Right ventricle myocardium inferior (tissue), 1 donor: ENCODE results near the gene STAB2. TPM values are rescaled to one million over a fixed set of nuclear protein-coding genes. Genes with fewer than 3 reads are reported as not detected.

Source experiments
- ATAC-seq: fragments of 200-7000 bp; cut with Tn5 transposase; one replicate; pipeline ENCODE4 v1.9.1; 2020; ENCODE audit warnings: mild to moderate bottlenecking, moderate library complexity
- DNase-seq: peaks from one replicate; pipeline ENCODE4 v3.0.0; 2021; ENCODE audit errors: missing footprints
- intact Hi-C: fragments of 100-400 bp; cut with DNase I; formaldehyde crosslinking; loops from one replicate; pipeline ENCODE4 v1.11.0; 2022
- total RNA-seq: library from RNA; stranded (reverse); fragmentation: NEBNext Ultra II Directional; extraction: Animal tissue kit (Norgen Biotek cat#: 25700); gene quantifications from one replicate; pipeline ENCODE4 v1.2.1, GENCODE V29; 2021
- donor health status: DM: no; HTN: yes; CAD: no; lungs with severe emphysema.

STAB2 gene
- total RNA-seq, 1 donor from 2014 or later, result 0.11 TPM

DNA sequence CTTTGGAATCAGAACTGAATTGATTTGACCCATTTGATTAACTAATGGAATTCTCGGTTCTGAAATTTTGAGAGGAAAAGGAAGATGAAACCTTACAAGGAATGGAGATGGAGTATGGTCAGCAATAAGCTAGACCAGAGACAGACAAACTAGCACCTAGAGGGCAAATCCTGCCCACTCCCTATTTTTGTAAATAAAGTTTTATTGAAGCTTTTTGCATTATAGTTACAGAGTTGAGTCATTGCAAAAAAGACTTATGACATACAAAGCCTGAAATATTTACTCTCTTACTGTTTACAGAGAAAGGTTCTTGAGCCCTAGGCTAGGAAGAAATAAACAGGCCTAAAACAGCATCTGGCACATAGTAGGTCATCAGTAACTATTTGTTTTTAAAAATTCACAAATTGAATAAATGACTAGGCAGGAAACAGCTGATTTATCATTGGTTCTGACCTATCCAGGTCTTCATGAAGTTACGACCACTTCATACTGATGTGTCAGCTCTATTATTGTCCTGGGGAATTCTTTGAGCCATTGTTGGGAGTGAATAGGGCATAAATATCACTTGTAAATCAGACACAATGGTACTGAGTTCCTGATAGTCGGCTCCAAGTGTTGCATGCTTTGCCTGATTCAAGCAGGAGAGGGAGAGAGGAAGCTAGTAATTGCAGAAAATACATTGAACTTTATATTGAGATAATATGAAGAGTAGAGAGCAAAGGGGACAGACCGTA lies 14.6 kb upstream of the STAB2 start:
- intact Hi-C loops, result loop anchor here (10.0 kb wide), 1 partner anchor 172 kb away; no protein-coding TSS in a partner anchor
- DNase-seq (no peak), ATAC-seq (no peak)

DNA sequence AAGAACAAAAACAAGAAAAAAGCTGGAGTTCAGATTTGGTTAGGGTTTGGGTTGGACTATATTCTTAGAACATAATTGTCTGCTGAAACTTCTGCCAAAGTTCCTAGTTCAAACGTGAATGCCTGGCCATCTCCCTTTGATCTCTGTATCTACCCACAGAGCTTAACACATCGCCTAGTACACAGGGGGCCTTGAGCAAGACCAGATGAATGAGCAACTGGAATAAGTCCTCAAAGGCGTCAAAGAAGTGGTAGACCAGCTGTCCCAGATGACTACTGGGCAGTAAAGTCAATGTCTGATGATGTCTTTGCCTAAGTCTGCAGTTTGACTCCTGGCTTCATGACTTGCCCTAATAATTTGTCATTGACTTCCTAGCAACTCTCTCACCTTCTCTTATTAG lies 13.9 kb upstream of the STAB2 start:
- intact Hi-C loops, result loop anchor here (10.0 kb wide), 1 partner anchor 172 kb away; no protein-coding TSS in a partner anchor
- DNase-seq, result no peak
- no peak for ATAC-seq

- no peak for DNase-seq
- intact Hi-C loops, result loop anchor here (10.0 kb wide), 1 partner anchor 166 kb away; no protein-coding TSS in a partner anchor
- ATAC-seq, result no peak
Observed at GRCh38 chr12:103578926-103579325, 8.1 kb upstream of the STAB2 start.

GRCh38 chr12:103580026-103580425 lies 7.0 kb upstream of the STAB2 start:
- ATAC-seq (no peak), DNase-seq (no peak)
- intact Hi-C loops, result no loop called here

GRCh38 chr12:103583008-103583407 lies 4.1 kb upstream of the STAB2 start:
- intact Hi-C loops, result no loop called here
- ATAC-seq (no peak), DNase-seq (no peak)

DNA sequence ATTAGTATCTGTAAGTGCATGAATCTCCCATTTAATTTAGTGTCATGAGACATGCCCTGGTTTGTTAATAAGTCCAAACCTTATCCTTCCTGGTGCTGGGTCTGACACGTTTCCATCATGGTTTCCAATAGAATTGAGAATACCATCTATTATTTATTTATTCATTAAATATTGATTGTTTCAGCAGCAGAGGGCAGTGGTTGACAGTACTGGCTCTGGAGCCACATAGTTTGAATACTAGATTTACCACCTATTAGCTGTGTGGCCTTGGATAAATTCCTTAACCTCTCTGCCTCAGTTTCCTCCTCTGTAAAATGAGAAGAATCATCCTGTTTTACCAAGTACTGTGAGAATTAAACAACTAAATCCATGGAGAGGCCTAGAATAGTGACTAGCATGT lies 941 bp upstream of the STAB2 start:
- ATAC-seq (no peak), DNase-seq (no peak)
- intact Hi-C loops, result no loop called here

DNA sequence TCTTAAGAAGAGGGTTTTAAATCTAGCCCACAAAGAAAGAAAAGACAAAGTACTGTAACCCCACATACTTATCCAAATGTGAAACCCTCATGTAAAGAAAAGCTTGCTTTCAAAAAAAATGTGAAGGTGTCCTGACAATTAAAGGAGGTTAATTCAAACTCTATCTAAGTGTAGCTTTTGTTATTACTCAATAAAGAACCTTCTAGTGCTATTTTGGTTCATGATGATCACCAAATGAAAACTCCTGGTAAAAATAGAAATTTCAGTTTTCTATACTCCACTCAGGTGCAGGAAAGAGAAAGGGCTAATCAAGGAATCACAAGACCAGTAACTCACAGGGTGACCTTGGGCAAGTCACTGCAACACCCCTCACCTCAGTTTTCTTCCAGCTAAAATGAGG lies 1.6 kb downstream of the STAB2 start:
- DNase-seq (no peak), ATAC-seq (no peak)
- intact Hi-C loops, result no loop called here

DNA sequence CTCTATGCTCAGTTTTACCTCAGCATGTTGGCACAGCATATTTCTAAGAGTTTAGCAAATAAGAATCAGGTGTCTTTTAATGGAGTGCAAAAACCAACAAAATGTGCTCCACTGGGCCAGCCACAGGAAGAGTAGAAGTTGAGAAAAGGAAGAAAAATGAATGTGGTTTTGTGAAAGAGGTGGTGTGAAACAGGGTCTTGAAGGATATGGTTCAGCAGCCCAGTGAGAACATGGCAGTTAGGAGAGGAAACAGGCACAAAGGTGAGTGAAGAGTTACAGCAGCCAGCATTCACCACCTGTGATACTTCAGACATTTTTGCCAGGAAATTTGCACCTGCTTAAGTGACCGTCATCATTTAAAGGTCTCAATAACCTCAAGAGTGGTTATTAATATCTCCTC lies 2.4 kb downstream of the STAB2 start:
- intact Hi-C loops, result no loop called here
- no peak for ATAC-seq
- no peak for DNase-seq

DNA sequence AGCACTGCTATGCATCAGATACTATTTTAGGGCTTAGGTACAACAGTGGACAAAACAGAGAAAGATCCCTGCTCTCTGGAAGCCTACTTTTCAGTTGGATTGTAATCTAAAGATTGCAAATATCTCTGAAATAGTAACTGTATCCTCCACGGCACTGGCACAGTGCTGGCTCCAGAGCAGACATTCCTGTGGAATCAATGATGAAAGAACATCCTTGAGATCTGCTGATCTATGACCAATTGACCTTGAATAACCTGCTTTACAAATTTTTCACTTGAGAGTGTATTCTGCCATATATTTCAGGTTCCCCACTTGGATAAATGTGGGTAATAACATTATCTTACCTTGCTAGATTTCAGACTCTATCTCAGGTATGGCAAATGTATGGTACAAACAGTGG lies 3.2 kb downstream of the STAB2 start:
- no peak for ATAC-seq
- DNase-seq, result no peak
- intact Hi-C loops, result no loop called here

DNA sequence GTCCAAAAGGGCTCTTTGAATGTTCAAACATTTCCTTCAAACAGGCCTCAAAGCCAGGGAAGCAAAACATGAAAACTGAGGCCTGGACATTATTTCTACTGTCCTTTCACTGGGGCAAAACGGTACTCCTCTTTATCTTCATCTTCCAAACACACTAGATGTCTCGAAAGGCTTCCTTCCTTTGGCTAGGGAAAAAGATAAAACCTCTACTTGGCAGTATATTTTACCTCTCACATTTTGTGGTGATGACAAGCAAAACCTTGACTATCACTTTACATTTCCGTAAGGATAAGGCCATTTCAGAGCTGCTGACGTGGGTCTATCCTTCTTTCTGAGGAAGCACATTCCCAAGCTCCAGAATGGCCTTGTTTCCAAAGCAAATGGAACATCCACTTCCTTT lies 9.9 kb downstream of the STAB2 start:
- DNase-seq, result no peak
- intact Hi-C loops, result no loop called here
- no peak for ATAC-seq

GRCh38 chr12:103599274-103599673 lies 12.2 kb downstream of the STAB2 start:
- ATAC-seq (no peak), DNase-seq (no peak)
- intact Hi-C loops, result no loop called here

DNA sequence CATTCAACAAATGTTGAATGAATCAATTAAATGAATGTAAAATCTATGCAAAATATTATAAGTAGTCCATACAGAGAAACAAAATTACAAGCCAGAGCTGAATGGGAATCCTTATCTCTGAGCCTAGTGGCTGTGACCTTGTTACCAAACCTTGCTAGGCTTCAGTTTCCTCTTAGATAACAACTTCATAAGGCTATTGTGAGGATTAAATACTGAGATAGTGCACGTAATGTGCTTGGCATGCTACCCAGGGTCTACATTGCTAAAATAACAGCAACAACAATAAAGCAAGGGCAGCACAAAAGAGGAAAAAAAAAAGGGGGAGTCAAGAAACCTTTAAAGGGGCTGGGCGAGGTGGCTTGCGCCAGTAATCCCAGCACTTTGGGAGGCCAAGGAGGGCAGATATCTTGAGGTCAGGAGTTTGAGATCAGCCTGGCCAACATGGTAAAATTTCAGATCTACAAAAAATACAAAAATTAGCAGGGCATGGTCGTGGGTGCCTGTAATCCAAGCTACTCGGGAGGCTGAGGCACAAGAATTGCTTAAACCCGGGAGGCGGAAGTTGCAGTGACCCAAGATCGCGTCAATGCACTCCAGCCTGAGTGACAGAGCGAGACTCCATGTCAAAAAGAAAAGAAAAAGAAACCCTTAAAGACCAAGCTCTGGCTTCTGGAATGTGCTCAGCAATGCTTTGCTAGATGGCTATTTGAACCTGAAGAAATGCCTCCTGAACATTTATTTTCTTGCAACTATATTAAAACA lies 14.1 kb downstream of the STAB2 start:
- no peak for DNase-seq
- intact Hi-C loops, result no loop called here
- no peak for ATAC-seq

- intact Hi-C loops, result loop anchor here (10.0 kb wide), 2 partner anchors 224 to 254 kb away; partner anchors contain the start of gene NT5DC3
- no peak for ATAC-seq
Observed at GRCh38 chr12:103620395-103620794, 33.3 kb downstream of the STAB2 start.

GRCh38 chr12:103623716-103624115 lies 36.6 kb downstream of the STAB2 start:
- no peak for ATAC-seq
- DNase-seq, result no peak
- intact Hi-C loops, result loop anchor here (10.0 kb wide), 2 partner anchors 221 to 251 kb away; partner anchors contain the start of gene NT5DC3

More at GRCh38 chr12:103620395-103620794, 33.3 kb downstream of the STAB2 start:
- DNase-seq, result no peak

GRCh38 chr12:103626498-103626897 lies 39.4 kb downstream of the STAB2 start:
- intact Hi-C loops, result loop anchor here (5.0 to 10.0 kb wide), 4 partner anchors 116 to 306 kb away; partner anchors contain the start of genes HSP90B1 and NT5DC3
- ATAC-seq, result peak; percentile 85
- DNase-seq, result peak; percentile 72

DNA sequence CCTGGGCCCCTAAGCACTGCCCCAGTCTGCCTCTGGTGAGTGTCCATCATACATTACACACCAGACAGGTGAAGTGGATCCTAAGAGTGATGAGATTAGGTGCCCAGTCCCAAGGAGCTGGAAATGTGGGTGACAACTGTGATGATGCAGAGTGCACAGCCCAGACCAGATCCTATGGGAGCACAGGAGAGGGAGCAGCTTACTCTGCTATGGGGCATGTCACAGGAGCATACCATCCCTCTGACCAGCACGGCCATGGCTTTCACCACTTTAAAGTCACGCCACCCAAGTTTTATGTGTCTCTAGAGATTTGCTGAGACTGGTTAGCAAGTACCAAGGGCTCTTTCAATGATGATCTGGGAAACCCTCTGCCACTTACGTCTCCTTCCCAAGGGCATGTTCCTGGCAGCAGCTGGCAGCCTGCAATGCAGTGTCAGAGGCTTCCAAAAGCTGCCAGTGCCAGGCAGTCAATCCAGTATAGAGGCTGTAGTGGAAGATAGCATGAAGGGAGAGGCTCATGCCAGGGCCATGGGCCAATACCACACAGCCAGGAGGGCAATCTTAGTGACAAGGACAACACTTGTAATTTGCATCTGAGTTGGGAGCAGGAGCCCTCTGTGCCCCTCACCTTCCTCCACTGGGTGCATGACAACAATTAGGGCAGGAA lies 40.2 kb downstream of the STAB2 start:
- peak; percentile 91 for ATAC-seq
- peak; percentile 78 for DNase-seq
- intact Hi-C loops, result loop anchor here (5.0 to 10.0 kb wide), 4 partner anchors 115 to 305 kb away; partner anchors contain the start of genes HSP90B1 and NT5DC3

- no peak for DNase-seq
Observed at GRCh38 chr12:103632554-103633216, 45.6 kb downstream of the STAB2 start.

DNA sequence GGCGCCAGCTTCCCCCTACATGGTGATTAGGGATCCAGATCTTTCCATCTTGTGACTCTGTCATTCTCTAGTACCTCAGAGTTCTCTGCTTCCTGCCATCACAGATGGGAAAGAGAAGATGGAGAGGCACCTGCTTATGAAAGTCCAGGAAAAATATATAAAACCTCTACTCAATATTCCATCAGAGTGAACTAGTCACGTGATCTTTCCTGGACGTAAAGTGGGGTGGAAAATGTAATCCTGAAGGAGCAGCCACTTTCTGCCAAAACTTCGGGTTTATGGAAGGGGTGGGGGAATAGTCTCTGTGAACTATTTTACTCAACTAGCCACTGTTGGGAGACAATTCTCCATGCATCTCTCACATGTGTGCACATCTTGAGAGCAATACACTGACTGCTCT lies 47.7 kb downstream of the STAB2 start:
- no peak for ATAC-seq
- DNase-seq, result no peak
- intact Hi-C loops, result no loop called here

More at GRCh38 chr12:103632554-103633216, 45.6 kb downstream of the STAB2 start:
- intact Hi-C loops, result no loop called here
- ATAC-seq, result no peak

- no peak for ATAC-seq
- intact Hi-C loops, result no loop called here
- no peak for DNase-seq
Observed at GRCh38 chr12:103635419-103635818, 48.3 kb downstream of the STAB2 start.
